Measurements from ENCODE around the gene SLC8A2.

SLC8A2 gene

DNA sequence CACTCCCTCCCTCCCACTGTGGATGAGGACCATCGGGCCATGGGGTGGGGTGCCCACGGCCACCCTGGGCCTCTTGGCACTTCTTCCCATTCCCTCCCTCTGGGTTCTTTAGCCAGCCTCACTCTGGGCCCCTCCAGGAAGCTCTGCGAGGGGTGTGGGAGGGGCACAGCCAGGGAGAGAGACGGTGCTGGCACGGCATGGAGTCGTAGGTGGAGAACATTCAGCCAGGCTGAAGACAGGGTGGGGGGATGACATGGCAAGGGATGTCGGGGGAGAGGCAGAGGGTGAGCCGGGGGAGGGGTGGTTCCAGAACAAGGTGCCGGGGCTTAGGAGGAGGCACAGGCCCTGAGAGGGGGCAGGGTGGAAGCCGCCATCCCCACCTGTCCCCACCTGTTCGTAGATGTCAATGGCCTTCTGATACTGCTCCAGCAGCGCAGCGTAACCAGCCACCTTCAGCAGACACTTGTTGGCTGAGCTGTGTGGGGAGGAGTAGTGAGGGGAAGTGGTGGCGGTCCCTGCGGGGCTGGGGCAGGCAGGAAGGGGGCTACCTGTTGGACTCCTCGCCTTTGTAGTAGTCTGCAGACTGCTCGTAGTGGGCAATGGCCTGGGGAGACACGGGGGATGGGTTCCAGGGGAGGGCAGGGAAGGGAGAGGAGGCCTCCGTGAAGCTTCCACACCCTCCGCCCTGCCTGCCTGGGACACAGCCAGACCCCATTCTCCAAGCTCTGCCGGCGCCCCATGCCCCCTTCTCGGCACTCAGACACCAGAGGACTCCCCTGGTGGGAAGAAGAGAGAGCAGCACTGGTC, 21.1 kb upstream of the SLC8A2 start:
- no peak overlapping the region for H3K4me3 ChIP-seq (replicated peaks; ENCODE audit: low read depth, low read length)
- DNase-seq (ENCODE audit: extremely low read depth, low read depth), result no peak
- TF ChIP-seq, protein P1, sequence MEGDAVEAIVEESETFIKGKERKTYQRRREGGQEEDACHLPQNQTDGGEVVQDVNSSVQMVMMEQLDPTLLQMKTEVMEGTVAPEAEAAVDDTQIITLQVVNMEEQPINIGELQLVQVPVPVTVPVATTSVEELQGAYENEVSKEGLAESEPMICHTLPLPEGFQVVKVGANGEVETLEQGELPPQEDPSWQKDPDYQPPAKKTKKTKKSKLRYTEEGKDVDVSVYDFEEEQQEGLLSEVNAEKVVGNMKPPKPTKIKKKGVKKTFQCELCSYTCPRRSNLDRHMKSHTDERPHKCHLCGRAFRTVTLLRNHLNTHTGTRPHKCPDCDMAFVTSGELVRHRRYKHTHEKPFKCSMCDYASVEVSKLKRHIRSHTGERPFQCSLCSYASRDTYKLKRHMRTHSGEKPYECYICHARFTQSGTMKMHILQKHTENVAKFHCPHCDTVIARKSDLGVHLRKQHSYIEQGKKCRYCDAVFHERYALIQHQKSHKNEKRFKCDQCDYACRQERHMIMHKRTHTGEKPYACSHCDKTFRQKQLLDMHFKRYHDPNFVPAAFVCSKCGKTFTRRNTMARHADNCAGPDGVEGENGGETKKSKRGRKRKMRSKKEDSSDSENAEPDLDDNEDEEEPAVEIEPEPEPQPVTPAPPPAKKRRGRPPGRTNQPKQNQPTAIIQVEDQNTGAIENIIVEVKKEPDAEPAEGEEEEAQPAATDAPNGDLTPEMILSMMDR (IDR thresholded peaks at IDR 0.05; ENCODE audit: low read depth, low read length, missing control alignments), result no peak

DNA sequence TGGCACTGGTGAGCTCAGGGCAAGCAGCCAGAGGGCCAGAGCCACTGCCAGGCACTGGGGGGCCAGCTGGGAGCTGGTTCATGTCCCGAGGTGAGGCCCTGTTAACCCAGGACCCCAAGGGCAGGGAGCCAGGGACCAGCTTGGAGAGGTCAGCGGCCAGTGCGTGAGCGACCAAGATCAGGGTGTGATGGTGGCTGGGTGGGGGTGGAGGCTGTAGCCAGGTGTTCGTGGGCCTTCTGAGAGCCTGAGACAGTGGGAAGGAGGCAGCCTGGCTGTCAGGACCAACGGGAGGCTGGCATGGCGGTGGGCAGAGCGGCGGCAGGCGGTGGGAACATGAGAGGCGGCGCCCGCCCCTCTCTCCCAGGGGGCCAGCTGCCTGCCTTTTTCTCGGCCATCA, 20.4 kb upstream of the SLC8A2 start:
- TF ChIP-seq, protein P1 (IDR thresholded peaks at IDR 0.05; ENCODE audit: low read depth, low read length, missing control alignments), result no peak
- no peak for DNase-seq (ENCODE audit: extremely low read depth, low read depth)
- H3K4me3 ChIP-seq (replicated peaks; ENCODE audit: low read depth, low read length), result no peak overlapping the region

DNA sequence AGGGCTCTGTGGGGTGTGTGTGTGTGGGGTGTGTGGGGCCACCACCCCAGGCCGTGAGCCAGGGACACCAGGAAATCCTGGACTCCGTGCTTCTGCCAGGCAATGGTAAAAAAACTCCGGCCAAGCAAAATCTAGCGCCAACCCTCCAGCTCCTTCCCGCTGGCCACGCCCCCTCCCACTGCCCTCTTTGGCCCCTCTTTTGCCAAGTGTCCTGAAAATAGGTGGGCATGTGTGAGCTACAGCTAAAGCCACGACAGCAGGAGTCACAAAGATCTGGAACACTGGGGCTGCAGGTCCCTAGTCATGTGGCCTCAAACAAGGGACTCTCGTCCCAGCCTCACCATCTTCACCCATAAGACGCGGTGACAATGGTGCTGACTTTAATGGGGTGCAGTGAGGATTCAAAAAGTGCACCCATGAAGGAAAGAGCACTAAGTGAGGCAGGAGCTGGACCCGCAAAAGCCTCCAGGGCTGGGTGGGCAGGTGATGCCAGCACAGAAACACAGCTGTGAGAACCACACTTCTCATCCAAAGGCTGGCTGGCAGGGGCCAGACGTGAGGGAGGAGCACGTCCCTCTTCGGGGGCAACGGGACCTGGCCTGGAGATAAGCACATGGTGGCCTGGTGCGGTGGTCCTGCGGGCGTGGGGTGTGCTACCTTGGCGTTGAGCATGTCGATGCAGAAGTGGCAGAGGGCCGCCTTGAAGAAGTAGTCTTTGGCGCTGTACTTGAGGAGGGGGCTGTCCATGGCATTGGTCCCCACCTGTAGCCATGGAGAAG, 19.9 kb upstream of the SLC8A2 start:
- H3K4me3 ChIP-seq (replicated peaks; ENCODE audit: low read depth, low read length), result no peak overlapping the region
- DNase-seq (ENCODE audit: extremely low read depth, low read depth), result no peak
- TF ChIP-seq, protein P1 (IDR thresholded peaks at IDR 0.05; ENCODE audit: low read depth, low read length, missing control alignments), result no peak

DNA sequence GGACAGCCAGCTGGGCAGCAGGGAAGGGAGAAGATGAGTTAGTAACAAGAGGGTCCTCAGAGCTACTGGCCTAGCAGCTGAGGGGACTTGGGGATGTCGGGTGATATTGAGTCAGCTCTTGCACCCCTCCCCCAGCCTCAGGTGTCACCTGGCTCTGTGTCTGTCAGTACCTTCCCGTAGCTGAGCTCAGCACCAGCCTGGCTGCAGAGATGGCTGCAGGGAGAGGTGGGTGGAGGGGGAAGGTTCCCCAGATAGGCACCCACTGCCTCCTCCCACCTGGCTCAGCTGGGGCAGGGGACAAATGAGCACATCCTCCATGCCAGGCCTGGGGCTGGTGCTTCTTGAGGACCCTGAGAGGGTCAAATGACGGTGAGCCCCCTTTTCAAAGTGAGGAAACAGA, 19.2 kb upstream of the SLC8A2 start:
- TF ChIP-seq, protein P1 (IDR thresholded peaks at IDR 0.05; ENCODE audit: low read depth, low read length, missing control alignments), result no peak
- H3K4me3 ChIP-seq (replicated peaks; ENCODE audit: low read depth, low read length), result no peak overlapping the region
- DNase-seq (ENCODE audit: extremely low read depth, low read depth), result no peak

DNA sequence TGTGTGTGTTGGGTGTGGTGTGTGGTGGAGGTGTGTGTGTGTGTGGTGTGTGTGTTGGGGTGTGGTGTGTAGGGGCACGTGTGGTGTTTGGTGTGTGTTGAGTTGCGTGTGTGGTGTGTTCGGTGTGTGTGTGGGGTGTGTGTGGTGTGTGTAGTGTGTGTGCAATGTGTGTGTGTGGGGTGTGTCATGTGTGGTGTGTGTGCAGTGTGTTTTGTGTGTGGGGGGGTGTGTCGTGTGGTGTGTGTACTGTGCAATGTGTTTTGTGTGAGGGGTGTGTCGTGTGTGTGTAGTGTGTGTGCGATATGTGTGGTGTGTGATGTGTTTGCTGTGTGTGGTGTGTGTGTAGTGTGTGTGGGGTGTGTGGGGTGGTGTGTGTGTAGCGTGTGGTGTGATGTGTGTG, 18.3 kb upstream of the SLC8A2 start:
- no peak for DNase-seq (ENCODE audit: extremely low read depth, low read depth)
- H3K4me3 ChIP-seq (replicated peaks; ENCODE audit: low read depth, low read length), result no peak overlapping the region
- TF ChIP-seq, protein P1 (IDR thresholded peaks at IDR 0.05; ENCODE audit: low read depth, low read length, missing control alignments), result no peak

DNA sequence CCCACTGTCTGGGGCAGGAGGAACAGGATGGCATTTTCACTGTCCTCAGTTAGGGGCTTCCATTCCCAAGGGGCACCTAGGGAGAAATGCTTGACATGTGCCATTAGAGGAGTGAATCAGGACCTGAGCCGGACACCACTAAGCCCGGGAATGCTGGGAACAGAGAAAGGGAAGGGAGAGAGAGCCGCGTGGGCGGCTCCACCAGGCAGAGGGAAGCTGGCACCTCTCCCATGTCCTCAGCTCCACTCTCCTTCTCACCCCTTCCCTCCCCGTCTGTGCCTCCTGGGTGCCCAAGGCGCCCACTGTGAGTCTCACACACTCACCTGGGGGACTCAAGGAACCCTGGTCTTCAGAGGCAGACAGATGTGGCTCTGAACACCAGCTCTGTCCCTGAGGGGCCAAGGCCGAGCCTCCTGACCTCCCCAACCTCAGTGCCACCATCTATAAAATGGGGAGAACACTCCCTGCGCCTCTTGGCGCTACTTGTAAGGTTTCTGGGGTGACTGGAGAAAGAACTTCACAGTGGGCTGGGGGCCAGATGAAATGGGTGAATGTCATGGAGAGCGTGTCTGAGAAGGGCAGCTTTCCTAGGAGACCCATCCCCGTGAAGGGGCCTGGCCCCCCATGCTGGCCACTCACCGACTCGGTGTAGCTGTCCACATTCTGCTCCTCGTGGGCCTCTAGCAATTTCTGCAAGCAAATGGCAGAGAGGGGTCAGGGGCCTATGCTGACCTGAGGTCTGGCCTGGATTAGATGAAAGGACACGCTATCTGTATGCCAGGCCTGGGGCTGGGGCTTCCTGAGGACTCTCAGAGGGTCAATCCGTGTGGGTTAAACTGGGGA, 17.6 kb upstream of the SLC8A2 start:
- TF ChIP-seq, protein P1 (IDR thresholded peaks at IDR 0.05; ENCODE audit: low read depth, low read length, missing control alignments), result no peak
- DNase-seq (ENCODE audit: extremely low read depth, low read depth), result no peak
- no peak overlapping the region for H3K4me3 ChIP-seq (replicated peaks; ENCODE audit: low read depth, low read length)

All from HFF-Myc (cell line).